Stimulated activated CD4-positive, alpha-beta T cell treated with anti-CD3 and anti-CD28 coated beads, Interleukin-15, amount 100 ng/mL, for 1 hour (primary cell): ENCODE data around the gene EXOC3.
A peak's percentile ranks its signal among the peaks of the same experiment; 100 is the strongest.
"Not testable (repeated sequence)": the region's sequence is repeated elsewhere in the genome, so short reads cannot be mapped to it uniquely, and the experiment has no call there.

Experiments used
- DNase-seq, 2 donors: peaks; one replicate each; pipeline ENCODE4 v3.0.0-alpha.2; 2020; ENCODE audit warnings: low read depth in 1 of 2, low spot score in 1 of 2

The EXOC3 gene

DNA sequence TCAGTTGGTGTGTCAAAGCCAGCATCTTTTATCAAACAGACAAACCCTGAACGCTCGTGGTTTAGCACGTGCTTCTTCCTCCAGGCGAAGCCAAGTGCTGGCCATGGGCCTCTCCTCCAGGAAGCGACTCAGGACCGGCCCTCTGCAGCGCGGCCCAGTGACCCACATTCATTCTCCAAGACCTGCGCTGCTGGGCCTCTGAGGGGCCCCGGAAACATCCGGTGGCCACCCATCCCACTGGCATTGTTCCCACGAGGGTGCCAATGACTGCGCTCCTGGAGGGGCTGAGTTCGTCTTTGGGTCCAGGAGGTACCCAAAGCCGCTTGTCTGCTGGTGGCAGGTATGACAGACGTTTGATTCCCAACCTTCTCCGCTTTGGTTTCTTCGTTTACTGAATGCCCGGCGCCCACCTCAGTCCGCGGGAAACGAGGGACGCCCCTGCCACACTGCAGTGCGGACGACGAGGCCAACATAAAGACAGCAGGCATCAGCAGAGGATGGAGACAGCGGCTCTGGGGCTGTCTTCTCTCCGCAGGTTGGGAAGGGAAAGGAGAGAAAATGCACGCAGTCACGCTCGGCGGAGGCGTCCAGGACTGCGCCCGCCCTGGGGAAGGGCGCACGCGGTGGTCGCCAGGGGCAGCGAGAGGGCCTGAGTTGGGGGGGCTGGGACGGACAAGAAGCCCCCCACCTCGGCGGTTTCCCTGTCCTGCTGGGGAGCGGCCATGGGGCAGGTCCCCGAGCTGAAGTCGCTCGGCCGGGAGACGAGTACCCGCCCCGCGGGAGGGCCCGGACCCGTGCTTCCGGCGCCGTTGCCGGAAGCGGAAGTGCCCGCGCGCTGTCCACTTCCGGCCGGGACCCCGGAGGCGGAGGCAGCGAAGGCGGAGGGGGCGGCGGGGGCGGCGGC lies at the start of gene EXOC3:
Gene EXOC3 (plus strand): TSS at position 842 of the 904 bp plus-strand sequence. CDS start 3,030 bp downstream, outside the sequence.
- peak; percentile 59 to 71 for DNase-seq

DNA sequence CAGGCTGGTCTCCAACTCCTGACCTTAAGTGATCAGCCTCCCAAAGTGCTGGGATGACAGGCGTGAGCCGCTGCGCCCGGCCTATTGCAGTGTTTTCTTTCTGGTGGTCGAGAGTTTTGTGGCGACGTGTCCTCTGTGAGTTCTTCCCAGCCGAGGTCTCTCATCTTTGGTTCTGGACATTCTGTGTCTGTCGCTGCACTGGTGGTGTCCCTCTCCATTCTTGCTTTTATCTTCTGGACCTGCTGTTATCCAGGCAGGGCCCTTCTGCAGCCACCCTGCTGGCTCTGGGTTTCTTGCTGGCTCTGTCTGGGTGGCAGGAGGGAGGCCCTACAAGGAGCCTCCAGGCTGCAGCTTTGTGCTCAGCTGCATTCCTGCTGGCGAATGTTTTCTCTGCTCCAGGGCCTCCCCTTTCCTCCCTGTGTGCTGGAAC lies 49.1 kb upstream of the EXOC3 start:
- DNase-seq: no peak

DNA sequence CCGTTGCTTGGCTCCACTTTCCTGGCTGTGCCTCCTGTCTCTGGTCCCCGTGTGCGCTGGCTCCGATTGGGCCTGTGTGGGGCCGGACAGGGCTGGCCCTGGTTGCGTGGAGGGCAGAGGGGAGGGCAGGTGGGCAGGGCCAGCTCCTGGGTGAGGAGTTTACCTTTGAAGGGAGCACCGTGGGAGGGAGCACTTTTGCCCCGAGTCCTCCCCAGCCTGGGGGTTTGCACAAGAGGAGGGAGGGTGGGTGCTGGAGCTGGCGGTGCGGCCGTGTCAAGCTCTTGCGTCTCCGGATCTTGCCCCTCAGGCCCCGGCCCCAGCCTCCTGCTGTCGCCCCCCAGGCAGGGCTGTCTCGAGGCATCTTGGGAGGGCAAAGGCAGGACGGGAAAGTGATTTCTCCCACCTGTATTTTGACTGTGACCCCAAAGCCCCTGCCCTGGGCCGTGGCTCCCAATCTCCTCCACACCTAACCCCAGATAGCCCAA lies 48.3 kb upstream of the EXOC3 start:
- no peak for DNase-seq

DNA sequence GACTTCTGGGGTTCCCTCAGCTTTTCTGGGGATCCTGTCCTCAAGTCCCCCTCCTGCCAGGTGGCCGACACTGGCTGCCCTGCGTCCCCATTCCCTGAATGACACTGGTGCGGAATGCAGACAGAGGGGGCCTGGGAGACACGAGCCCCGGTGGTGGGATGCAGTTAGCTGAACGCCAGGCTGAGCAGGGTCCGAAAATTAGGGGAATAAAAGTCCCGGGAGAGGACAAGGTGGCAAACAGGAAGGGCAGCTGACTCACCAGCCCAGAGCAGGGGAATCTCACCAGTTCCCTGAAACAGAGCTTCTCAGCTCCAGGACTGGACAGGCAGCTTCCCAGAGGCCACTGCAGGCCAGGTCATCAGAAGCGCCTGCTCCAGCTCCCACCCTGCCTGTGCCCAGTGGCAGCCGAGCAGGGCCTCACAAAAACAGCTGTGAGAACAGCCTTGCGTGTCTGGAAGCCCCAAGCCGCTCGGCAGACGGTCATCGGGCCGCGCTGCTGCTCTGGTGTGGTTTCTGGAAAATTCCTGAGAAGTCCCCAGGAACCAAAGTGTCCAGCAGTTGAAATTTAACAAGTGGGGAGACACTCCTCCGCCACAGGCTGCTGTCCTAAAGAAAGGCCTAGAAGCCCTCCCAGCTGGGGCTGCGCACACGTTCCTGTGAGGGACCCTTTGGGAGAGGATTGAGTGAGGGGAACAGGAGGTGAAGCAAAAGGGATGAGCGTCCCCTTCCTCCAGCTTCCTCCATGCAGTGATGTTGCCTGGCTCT lies 47.6 kb upstream of the EXOC3 start:
- DNase-seq: no peak

DNA sequence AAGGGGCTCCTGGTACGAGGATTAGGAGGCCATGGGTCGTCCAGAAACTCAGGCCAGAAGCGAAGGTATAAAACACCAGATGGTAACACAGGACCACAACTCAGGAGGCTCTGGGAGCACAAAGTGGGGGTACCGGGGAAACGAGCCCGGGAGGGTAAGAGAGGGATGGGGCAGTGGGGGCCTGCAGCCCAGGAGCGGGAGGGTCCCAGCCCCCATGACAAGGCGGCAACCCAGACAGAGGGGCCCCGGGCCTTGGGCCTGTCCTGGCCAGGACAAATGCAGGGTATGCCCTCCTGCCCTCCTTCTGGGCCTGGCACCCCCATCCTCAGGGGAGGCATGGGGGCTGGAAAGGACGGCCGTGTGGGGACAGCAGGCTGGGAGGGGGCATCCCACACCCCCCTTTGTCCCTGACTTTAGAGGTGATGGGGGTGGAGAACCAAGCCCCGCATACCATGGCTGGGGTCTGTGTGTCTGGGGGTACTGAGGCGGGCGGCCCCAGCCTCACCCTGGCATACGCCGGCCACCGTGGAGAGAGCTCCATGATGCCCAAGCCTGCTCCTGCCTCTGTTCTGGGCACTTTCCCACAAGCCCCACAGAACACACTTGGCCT lies 47.0 kb upstream of the EXOC3 start:
- no peak for DNase-seq

DNA sequence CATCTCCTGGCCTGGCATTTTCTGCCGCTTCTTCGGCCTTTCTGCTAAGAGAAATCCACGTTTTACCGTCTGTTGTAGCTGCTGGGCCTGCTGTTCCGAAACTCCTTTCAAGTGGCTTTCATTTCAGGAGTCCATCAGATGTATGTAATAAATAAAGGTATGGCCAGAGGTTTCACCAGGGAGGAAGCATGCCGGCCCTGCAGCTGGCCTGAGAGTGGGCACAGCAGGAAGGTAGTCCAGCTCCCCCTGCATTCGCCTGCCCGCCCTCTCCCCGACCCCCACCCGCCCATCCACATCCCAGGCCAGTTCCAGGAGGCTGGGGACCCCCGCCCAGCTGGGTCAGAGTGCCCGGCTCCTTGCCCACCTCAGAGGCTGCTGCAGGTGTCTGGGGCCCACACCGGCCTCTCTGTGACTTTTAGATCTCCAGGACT lies 46.4 kb upstream of the EXOC3 start:
- DNase-seq: no peak

DNA sequence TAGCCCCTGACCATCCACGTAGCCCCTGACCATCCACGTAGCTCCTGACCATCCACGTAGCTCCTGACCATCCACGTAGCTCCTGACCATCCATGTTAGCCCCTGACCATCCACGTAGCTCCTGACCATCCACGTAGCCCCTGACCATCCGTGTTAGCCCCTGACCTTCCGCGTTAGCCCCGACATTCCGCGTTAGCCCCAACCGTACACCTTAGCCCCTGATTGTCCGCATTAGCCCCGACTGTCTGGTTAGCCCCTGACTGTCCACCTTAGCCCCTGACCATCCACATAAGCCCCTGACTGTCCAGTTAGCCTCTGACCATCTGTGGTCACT lies 44.9 kb upstream of the EXOC3 start:
- DNase-seq: not testable (repeated sequence)

DNA sequence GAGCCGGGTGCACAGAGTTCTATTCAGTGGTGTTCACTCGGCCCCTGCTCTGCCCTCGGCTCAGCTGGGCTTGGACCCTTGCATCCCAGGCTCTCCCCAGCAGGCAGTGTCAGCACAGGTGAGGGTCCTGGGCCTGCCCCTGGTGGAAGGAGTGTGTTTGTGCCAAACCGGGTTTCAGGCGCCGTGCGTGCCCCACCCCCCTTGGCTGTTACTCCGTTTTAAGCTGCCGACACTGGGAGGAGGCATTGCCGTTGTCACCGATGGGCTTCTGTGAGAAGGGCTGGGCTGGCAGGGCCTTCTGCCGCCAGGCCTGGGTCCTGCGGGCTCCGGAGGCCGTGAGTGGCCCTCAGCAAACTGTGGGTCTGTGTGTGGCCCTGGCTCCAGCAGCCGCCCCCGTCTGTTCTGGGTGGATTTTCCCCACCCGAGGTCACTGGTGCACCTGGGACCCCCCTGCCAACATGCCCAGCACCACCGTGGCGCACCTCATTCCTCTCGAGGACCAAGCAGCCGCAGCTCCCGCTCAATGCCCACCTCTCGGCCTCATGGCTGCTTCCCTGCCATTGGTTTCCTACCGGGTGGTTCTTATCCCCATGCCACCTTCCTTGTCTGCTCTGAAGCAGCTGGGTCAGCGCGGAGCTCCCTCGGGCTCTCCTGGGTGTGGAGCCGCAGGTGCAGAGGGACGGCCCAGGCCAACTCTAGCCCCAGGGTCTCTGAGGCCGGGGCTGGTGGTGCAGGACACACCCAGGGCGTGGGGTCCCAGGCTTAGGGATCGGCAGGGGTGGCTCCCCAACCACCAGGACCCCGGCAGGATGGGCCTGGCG lies 44.3 kb upstream of the EXOC3 start:
- DNase-seq: no peak

DNA sequence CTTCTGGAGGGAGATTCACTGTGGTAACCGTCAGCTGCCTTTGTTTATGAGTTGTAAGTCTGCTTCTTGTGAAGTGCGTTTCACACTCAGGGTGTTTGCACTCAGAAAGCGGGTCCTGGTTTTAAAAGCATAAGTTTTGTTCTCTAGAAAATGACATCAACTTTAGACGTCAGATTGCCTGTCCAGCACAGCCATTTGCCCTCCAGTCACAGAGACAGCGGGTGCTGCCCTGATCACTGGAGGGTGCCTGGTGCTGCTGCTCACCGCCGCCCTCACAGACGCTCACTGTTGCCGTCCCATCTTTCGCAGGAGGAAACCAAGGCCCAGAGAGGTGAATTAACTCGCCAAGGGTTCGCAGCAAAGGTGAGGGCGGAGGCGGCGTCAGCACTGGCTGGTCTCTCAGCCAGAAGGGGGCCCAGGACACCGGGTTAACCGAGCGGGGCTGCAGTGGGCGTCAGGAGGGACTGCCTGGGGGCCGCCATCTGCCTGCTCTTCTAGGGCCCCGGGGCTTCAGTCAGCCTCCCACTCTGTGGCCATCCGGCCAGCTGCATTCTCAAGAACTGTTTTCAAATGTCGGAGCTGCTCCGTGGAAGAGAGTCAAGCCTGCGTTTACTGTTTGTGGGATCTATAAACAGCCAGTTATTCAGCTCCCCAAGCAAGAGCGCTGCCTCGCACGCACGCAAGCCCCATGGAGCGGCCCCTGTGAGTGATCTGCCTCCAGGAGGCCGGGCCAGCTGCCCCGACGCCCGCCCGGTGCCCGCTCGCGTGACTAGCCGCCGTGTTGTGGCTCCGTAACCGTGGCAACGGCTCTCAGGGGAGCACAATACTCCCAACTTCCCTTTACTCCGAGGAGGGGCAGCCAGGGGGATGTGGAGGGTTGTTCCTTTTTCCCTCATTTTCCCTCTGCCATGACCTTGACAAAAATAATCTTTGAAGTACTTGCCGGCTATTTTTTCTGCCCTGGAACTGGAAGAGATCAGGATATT lies 43.4 kb upstream of the EXOC3 start:
- peak in 1 of 2 donors; percentile 39 for DNase-seq

DNA sequence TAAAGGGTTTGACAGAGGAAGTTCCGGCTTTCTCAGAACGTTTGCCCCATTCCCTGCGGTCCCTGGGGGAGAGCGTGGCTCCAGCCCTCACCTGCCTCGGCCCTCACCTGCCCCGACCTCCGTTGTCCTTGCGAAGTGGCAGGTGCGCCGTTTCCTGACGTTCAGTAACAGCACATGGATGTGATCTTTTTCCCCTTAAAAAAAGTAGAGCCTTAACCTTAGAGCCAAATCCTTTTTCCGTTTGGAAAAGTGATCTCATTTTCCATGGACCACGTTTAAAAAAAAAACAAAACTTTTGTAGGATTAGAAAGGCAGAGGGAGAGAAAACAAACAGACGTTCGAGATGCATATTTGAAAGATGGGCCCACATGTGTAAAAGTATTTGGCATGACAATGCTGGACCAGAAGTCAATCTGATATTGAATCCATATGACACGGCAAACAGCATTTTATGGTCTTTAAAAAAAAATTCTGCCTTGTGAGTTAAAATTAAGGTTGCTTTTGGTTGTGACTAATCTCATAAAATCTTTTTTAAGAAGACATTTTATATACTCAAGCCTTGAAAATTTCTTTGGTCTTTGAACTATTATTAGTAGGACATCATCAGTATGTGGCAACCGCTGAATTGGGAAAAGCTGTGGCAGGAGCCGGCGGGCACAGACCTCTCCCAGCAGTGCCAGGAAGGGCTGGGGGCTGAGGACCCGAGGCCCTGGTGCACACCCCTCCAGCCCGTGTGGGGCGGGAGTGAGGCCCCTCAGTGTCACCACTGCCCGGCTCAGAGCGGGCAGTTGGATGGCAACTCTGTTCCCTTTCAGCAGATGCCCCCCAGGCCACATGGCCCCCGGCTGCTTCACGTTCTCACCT lies 42.5 kb upstream of the EXOC3 start:
- no peak for DNase-seq

DNA sequence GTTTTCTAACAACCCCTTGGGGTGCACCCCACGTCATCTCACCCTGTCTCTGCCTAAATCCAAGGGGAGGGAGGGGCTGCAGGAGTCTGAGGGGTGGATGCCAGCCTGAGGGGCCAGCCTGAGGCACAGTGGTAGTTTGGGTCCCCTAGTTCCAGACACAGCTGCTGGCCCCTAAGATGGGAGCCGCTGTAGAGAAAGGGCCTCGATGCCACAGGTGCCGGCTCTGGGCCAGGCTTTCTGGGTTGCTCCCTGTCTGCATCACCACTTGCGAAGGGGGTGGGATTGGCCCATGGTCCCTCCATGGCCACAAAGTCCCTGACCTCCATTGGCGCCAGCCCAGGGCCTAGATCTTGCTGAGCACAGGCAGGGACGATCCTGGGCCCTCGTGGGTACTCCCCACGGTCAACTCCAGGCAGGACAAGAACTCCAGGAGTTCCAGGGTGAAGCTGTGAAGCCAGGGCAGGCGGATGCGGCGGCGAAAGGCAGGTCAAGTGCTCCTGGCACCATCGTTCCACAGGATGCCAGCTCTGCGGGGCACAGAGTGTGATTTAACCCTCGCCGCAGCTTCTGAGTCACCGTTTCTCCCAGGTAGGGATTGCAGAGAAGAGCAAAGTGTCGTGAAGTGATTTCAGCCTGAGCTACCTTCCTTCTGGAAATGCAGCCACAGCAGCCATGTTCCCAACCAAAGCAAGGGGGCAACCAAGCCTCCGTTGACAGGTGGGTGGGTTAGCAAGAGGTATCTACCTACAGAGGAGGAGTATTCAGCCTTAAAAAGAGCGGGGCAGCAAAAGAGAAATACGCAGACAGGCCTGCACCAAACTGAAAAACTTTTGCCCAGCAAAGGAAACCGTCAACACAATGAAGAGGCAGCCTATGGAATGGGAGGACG lies 41.6 kb upstream of the EXOC3 start:
- DNase-seq: no peak

DNA sequence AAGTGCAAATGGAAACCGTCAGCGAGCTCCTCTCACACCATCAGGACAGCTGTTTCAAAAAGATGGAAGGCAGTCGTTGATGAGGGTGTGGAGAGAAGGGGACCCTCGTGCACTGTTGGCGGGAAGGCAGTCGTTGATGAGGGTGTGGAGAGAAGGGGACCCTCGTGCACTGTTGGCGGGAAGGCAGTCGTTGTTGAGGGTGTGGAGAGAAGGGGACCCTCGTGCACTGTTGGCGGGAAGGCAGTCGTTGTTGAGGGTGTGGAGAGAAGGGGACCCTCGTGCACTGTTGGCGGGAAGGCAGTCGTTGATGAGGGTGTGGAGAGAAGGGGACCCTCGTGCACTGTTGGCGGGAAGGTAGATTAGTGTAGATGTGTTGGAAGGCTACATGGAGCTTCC lies 40.8 kb upstream of the EXOC3 start:
- DNase-seq: not testable (repeated sequence)

DNA sequence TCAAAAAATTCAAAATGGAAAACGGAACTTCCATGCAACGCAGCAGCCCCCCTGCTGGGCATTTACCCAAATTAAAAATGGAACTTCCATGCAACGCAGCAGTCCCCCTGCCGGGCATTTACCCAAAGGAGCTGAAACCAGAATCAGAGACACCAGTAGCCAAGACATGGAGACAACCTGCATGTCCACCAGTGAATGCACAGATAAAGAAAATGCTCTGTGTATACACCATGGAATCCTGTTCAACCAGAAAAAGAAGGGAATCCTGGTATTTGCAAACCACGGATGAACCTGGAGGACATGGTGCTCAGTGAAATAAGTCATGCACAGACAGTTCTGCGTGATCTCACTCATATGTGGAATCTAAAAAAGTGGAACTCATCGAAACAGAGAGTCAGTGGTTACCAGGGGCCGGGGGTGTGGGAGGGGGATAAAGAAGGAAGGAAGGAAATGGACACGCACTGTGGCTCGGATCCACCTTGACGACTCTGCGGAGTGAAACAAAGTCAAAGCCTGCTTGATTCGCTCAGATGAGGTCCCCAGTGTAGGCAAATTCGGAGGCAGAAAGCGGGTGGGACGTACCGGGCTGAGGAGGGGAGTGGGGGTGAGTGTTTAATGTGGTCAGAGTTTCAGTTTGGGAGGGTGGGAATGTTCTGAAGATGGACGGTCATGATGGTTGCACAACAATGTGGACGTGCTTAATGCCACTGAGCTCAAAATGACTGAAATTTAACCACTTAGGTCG lies 40.2 kb upstream of the EXOC3 start:
- no peak for DNase-seq

DNA sequence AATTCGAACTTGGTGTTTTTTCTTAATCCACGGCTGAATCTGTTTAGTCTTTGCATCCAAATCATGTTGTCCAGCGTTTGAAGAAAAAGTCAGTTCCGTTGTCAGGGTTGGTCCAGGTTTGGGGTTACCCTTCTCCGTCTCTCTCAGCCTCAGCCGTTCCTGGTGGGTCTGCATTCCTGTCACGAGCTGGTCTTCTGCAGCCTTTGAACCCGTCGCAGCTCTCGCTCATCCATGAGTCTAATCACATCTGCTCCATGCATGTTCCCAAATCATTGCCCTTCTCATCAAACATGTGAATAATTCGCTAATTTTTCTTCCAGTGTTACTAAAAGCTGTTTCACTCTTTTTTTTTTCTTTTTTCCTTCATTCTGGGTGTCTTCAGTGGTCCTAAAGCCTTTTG lies 39.0 kb upstream of the EXOC3 start:
- DNase-seq: no peak

DNA sequence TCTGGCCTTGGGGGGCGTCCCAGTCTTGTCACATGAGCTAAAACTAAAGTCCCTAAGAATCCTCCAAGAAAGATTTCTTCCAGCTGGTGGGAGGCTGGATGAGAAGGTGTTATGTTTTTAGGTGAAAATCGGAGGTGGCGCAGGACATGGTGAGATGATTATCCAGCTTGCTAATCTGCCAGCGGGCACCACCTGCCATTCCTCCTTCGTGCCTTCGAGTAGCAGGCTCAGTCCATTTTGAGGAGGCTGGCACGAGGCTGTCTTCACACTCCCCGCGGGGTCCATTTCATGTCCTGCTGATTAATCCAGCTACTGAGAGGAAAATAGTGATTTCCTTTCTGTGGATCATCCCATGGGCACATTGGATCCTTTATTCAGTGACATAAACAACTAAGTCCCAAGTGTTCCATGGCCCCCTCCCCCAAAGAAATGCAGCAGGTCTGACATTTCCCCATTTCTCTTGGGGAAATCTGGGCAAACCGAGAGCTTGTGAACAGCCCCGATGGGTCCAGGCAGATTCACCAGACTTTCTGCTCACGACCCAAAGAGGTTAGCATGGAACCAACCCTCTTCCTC lies 38.2 kb upstream of the EXOC3 start:
- no peak for DNase-seq

DNA sequence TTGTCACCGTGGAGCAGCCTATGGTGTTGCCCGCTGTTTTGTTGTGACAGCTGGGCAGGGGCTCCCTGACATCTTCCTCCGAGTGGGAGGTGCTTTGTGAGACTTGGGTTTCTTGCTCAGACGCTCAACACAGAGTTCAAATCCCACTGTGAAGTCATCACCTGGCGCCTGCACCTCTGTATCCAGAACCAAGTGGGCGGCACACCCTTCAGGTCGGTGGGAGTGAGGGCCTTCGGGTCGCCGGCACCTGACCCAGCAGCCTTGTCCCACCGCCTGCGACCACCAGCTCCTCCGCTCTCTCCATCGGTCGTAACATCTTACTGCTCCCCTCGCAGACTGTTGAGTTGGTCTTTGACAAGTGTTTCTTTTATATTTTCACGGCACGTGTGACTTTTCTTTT lies 37.6 kb upstream of the EXOC3 start:
- no peak for DNase-seq

DNA sequence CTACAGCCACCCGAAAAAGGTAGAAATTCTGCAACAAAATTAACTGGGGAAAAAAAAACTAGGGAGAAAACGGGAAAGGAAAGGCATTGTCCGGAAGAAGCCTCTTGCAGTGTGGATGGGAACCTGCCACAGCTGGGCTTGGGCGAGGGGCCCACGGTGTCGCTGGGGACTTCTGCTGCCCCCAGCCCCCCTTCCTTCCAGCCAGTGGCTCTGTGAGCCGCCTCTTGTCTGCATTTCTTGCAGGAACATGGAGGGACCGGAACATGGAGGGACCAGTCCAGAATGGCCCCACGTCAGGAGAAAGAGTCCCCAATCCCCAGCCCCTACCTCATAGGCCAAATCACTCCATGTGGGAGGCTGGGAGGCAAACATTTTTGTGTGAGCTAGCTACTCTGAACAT lies 36.9 kb upstream of the EXOC3 start:
- no peak for DNase-seq
